ENCODE results near the gene MLPH.

MLPH gene

GRCh38 chr2:237509151-237509550 lies 22.1 kb downstream of the MLPH start:
- TF ChIP-seq GATA2 (IDR thresholded peaks at IDR 0.05; ENCODE audit: low read depth, low read length) (no peak), GATA3 (IDR thresholded peaks at IDR 0.05; ENCODE audit: low read depth, low read length) (no peak)

DNA sequence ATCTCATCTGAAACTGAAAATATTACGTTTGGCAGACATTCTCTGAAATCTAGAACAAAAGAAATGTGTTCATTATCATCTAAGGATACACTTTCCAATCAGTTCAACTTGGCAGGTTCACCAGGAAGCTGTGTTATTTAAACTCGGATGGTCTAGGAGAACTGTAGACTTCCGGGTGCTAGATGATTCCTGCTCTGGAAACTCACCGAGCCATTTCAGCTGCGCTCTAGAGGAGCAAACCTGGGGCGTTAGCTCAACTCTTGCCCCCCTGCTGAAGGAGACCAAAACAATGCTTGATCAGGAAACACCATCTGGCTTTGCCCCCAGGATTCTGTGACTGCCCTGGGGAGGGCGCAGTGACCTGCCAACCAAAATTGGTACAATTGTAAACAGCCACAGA lies 22.9 kb downstream of the MLPH start:
- no peak for TF ChIP-seq GATA2 (IDR thresholded peaks at IDR 0.05; ENCODE audit: low read depth, low read length)
- TF ChIP-seq GATA3 (IDR thresholded peaks at IDR 0.05; ENCODE audit: low read depth, low read length): no peak

DNA sequence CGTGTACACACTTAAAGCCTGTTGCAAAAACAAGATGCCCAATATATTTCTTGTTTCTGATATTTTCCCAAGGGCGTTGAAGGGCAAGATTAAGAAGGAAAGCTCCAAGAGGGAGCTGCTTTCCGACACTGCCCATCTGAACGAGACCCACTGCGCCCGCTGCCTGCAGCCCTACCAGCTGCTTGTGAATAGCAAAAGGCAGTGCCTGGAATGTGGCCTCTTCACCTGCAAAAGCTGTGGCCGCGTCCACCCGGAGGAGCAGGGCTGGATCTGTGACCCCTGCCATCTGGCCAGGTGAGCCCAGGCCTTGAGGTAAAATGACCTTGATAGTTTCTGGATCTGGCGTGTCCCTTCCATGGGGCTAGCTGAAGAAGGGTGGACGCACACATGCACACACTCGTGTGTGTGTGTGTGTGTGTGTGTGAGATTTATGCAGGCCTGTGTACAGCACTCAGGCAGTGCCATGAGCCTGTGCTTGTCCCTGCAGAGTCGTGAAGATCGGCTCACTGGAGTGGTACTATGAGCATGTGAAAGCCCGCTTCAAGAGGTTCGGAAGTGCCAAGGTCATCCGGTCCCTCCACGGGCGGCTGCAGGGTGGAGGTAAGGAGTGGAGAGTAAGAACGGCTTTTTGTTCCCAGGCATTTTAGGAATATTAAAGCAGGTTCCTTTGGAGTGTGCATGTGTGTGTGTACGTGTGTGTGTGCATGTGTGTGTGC lies 23.6 kb downstream of the MLPH start:
- TF ChIP-seq GATA3 (IDR thresholded peaks at IDR 0.05; ENCODE audit: low read depth, low read length) (no peak), GATA2 (IDR thresholded peaks at IDR 0.05; ENCODE audit: low read depth, low read length) (no peak)

DNA sequence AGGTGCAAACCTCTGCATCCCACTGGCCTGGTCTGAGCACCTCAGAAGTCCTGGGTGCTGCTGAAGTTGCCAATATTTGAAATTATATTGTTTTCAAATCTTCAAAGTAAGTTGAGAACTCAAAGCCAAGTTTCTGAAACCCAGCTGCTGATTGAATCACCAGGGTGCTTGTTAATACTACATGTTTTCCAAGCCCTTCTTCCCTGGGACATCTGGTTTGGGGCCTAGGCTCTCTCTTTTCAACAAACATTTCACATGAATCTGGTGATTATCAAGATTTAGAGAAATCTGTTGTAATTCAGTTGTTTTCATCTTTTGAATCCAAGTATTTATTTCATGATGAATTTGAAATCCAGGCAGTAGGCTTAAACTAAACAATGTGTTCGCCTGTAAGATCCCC lies 24.4 kb downstream of the MLPH start:
- TF ChIP-seq GATA2 (IDR thresholded peaks at IDR 0.05; ENCODE audit: low read depth, low read length) (no peak), GATA3 (IDR thresholded peaks at IDR 0.05; ENCODE audit: low read depth, low read length) (no peak)

DNA sequence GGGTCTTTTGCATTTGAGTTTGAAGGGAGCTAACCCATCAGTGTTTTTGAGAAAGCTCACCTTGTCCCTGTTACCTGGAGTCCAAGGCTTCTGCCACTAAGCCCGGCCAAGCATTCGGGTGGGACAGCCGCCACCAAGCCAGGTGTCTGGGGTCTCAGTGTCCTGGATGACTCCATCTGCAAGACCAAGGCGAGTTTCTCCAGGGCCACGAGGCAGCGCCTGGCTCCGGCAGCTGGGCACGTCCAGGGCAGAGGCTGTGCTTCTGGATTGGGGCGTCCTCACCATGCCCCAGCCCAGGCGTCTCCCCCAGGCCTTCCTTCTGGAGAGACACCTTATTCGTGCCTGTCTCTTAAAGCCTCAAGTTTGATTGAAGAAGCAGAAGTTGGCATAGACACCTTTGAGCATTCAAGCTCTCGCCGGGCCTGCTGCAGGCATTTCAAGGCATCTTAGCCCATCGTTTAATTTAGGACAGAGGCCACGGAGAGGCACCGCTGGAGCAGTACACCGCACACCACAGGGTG lies 24.9 kb downstream of the MLPH start:
- TF ChIP-seq GATA2 (IDR thresholded peaks at IDR 0.05; ENCODE audit: low read depth, low read length): no peak
- no peak for TF ChIP-seq GATA3 (IDR thresholded peaks at IDR 0.05; ENCODE audit: low read depth, low read length)

- no peak for TF ChIP-seq GATA2 (IDR thresholded peaks at IDR 0.05; ENCODE audit: low read depth, low read length)
Measured at GRCh38 chr2:237512774-237513466, 25.9 kb downstream of the MLPH start.

DNA sequence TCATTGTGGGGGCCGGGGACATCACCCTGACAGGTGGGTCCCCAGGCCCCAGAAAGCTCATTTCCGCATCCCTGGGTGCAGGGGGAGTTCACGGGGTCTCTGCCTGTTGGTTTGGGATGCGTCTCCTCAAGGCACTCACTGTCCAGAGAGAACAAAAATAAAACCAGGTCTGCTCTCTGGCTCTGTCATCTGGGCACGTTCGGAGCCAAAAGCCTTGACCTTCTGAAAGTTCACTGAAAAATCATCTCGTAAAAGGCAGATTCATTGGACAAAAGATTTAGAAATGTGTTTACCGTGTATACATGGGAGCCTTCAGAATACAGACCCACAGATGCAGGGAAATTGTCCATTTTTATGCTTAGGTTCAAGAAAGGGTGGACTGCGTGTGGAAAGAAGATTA lies 26.6 kb downstream of the MLPH start:
- TF ChIP-seq GATA2 (IDR thresholded peaks at IDR 0.05; ENCODE audit: low read depth, low read length): no peak

DNA sequence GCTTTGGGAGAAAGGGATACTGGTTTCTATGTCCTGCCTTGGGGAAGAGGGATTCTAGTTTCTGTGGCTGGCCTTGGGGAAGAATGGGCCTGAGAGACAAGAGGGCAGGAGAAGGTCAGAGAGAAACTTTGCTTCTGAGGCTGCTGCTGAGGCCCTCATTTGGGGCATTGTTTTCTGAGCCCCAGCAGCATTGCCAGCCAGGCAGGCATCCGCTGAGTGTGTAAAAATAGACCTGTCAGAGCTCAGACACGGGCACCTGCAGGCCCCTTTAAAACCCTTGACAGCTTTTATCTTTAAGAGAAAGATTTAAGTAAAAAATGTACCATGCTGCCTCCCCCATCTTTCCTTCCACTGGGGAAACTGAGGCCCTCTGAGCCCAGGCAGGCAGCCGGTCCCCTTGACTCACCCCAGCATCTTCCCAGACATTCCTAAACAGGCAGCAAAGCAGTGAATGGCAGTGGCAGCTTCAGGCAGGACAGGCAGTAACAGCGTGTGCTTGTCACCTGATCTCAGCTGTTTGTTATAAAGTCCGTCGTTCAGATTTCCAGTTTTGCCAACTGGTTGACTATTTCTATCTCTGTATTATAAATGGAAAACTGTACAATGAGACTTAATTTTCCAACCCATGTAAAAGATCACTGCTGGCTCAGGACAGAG lies 27.6 kb downstream of the MLPH start:
- TF ChIP-seq GATA3 (IDR thresholded peaks at IDR 0.05; ENCODE audit: low read depth, low read length) (no peak), GATA2 (IDR thresholded peaks at IDR 0.05; ENCODE audit: low read depth, low read length) (no peak)

DNA sequence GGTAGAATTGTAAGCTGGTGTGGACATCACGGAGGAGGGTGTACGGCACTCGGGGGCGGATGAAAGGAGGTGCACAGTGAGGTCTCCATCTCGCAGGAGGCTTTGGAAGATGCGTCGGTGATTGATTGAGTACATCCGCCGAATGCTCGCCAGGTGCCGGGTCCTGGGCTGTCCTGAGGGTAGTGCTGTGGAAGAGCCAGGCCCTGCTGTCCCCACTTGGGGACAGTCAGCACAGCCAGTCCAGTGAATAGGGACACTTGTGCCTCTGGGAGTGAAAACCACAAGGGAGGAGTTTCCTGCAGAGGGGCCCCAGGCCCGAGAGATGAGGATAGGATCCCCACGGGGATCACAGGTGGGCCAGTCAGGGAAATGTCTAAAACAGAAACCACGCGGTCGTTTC lies 28.1 kb downstream of the MLPH start:
- TF ChIP-seq GATA3 (IDR thresholded peaks at IDR 0.05; ENCODE audit: low read depth, low read length): no peak
- no peak for TF ChIP-seq GATA2 (IDR thresholded peaks at IDR 0.05; ENCODE audit: low read depth, low read length)

GRCh38 chr2:237515621-237516275 lies 28.7 kb downstream of the MLPH start:
- TF ChIP-seq GATA2 (IDR thresholded peaks at IDR 0.05; ENCODE audit: low read depth, low read length): no peak
- TF ChIP-seq GATA3 (IDR thresholded peaks at IDR 0.05; ENCODE audit: low read depth, low read length): no peak

DNA sequence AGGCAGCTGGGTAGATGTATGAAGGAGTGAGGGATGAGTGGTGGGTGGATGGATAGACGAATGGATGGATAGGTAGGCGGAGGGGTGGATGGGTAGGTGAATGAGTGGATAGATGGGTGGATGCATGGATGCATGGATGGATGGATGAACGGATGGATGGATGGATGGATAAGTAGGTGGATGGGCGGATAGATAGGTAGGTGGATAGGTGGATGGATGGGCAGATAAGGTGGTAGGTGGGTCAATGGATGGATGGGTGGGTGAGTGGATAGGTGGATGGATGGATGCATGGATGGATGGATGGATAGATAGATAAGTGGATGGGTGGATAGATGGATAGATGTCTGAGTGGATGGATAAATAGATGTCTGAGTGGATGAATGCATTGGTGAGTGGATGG lies 30.1 kb downstream of the MLPH start:
- TF ChIP-seq GATA2 (IDR thresholded peaks at IDR 0.05; ENCODE audit: low read depth, low read length) (no peak), GATA3 (IDR thresholded peaks at IDR 0.05; ENCODE audit: low read depth, low read length) (no peak)

DNA sequence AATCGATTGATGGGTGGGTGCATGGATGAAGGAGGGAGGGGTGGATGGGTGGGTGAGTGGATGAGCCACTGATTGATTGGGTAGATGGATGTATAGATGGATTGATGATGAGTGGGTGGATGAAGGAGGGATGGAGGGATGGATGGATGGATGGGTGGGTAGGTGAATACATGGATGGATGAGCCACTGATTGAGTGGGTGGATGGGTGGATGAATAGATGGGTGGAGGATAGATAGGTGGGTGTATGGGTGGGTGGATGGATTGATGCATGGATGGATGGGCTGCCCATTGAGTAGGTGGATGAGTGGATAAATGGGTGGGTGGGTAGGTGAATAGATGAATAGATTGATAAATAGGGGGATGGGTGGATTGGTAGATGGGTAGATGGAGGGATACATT lies 30.9 kb downstream of the MLPH start:
- TF ChIP-seq GATA2 (IDR thresholded peaks at IDR 0.05; ENCODE audit: low read depth, low read length) (no peak), GATA3 (IDR thresholded peaks at IDR 0.05; ENCODE audit: low read depth, low read length) (no peak)

DNA sequence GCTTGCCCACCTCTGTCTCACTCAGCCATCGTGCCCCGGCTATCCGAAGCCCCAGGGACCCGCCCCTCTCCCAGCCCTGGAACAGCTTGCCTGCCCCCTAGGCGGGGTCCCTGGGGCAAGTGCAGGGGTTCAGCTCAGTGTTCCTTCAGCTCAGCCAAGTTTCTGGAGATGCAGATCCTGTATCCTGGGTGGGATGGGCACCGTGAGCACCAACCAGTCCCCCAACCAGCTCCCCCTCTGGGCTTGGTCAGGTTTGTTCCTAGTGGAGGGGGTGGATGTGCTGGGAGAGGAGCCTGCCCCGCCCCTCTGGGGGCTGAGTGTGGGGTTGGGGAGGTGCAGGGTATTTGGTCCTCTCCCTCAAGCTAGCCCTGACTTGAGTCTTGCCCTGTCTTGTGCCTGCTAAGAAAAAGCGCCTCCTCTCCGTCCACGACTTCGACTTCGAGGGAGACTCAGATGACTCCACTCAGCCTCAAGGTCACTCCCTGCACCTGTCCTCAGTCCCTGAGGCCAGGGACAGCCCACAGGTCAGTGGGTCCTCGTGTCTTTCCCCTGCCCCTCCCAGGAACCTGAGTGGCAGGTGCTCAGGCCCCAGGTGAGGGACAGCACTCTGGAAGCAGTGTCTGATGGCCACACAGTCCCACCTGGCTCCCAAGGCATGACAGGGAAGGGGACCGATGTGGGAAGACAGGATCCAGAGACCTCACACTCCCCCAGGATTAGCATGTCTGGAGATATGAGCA lies 32.6 kb downstream of the MLPH start:
- TF ChIP-seq GATA2 (IDR thresholded peaks at IDR 0.05; ENCODE audit: low read depth, low read length): no peak
- no peak for TF ChIP-seq GATA3 (IDR thresholded peaks at IDR 0.05; ENCODE audit: low read depth, low read length)

GRCh38 chr2:237520290-237520689 lies 33.2 kb downstream of the MLPH start:
- TF ChIP-seq GATA3 (IDR thresholded peaks at IDR 0.05; ENCODE audit: low read depth, low read length) (no peak), GATA2 (IDR thresholded peaks at IDR 0.05; ENCODE audit: low read depth, low read length) (no peak)
